HG02798 (cell line): ENCODE measurements around the gene TUBA4B.
A peak's percentile ranks its signal among the peaks of the same experiment; 100 is the strongest.
"Not testable (repeated sequence)": the region's sequence is repeated elsewhere in the genome, so short reads cannot be mapped to it uniquely, and the experiment has no call there.

Source experiments
- ATAC-seq: cut with Tn5 transposase; IDR thresholded peaks from one replicate; pipeline ENCODE4 v1.9.1; 2021; ENCODE audit warnings: mild to moderate bottlenecking; ENCODE audit not compliant: unreplicated experiment, poor library complexity

TUBA4B gene

DNA sequence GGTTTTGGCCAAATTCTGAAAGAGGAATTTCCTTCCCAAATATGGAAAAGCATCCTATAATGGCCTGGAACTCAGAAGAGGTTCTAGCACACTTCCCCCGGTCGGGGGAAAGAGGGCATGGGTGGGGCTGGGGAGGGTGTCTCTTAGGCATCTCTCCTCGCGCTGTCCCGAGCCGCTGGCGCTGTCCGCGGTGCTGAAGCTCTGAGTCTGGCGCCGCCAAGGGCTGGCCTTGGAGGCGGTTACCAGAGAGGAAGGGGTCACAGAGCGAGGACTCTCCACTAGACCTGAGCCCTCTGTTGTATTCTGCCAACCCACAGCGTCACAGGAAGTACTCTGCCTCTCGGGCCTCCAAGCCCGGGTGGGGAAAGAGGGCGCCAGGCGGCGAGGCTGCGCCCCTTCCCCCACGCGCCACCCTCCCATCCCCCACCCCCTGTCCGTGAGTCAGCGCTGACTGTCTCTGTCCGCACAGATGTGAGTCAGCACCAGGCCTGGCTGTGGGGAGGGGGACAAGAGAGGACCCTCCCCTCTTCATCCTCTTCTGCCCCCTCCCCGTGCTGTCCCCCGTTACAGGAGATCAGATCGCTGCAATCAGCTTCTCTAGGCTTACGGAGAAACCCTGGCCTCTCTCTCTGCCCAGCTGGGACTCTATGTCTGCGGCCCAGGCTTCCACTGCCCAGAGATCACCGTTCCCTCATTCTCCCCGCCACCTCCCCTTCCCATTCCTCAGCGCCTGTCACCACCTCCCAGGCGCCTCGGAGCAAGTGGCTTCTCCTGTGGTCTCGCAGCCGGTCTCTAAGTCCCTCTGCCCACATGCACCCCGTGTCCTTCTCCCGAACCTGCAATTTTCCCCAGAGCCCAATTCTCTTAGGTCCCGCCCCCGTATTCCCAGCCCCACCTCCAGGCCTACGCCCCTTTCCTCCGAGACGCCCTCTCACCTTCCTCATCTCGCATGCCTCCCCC is 55.4 kb downstream of the TUBA4B start:
- peak; percentile 34 for ATAC-seq

DNA sequence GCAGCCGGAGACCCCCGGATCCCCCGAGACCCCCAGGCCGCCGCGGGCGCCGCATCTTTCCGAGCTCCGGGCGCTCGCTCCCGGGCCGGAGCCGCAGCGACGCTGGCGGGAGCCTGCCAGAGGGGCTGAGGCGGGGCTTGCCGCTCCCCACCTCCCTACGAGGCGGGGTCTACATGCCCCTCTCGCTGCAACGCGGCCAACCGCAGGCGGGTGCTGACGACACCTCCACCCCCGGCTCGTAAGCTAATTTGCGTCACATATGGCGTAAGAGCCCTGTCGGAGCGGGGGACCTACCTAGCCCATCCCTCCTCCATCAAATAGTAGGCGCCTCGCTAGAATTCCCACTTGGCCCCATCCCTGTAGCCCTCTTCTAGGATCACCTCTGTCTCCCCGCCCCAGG is 56.2 kb downstream of the TUBA4B start, which contains the start of gene PTPRN:
PTPRN (minus strand) TSS at position 124 of the 400 bp plus-strand sequence; CDS start at position 55, 69 bp downstream.
- ATAC-seq: no peak

DNA sequence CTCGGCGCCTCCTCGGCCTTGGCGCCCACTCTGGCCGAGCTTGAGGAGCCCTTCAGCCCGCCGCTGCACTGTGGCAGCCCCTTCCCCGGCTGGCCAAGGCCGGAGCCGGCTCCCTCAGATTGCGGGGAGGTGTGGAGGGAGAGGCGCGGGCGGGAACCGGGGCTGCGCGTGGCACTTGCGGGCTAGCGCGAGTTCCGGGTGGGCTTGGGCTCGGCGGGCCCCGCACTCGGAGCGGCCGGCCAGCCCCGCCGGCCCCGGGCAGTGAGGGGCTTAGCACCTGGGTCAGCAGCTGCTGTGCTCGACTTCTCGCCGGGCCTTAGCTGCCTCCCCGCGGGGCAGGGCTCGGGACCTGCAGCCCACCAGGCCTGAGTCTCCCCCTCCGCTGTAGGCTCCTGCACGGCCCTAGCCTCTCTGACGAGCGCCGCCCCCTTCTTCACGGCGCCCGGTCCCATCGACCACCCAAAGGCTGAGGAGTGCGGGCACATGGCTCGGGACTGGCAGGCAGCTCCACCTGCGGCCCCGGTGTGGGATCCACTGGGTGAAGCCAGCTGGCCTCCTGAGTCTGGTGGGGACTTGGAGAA is 59.7 kb downstream of the TUBA4B start:
- not testable (repeated sequence) for ATAC-seq

DNA sequence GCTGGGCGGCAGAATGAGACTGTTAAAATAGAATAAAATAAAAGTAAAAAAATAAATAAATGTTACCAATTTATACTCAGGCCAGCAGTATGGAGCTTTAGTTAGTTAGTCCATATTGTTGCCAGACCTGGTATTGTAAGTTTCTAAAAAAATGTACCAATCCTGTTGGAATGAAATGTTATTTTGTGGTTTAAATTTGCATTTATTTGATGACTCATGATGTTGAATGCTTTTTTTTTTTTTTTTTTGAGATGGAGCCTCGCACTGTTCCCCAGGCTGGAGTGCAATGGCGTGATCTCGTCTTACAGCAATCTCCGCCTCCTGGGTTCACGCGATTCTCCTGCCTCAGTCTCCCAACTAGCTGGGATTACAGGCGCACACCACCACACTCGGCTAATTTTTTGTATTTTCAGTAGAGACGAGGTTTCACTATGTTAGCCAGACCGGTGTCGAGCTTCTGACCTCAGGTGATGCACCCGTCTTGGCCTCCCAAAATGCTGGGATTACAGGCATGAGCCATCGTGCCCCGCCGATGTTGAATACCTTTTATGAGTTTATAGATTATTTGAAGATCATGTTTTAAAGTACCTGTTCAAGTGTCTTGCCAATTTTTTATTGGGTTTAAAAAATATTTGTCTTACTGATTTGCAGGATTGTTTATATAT is 61.9 kb downstream of the TUBA4B start:
- no peak for ATAC-seq
